HCT116 (cell line): Measurements from ENCODE around the gene MAP3K10. TPM values are rescaled to one million over a fixed set of nuclear protein-coding genes. Genes with fewer than 3 reads are reported as not detected.

Source experiments
- ATAC-seq: fragments of 200-7000 bp; cut with Tn5 transposase; 2 replicates; pipeline ENCODE4 v1.9.1; 2020; ENCODE audit warnings: mild to moderate bottlenecking, moderate library complexity
- BruUV-seq: library from RNA; stranded (reverse); fragments of 400-500 nt; replicated peaks from 2 replicates; lab custom pipeline; 2021; lab: Mats Ljungman, UMichigan
- CTCF ChIA-PET: fragments of 300-600 bp; sonication (Branson Sonifier 250); formaldehyde crosslinking; loops from one replicate; lab custom pipeline; 2021; ENCODE audit warnings: antibody characterized with exemption; lab: Charles Lee
- POLR2A ChIA-PET: fragments of 300-600, 350-600 bp; sonication (Branson Sonifier 250); formaldehyde crosslinking; loops from one replicate; lab custom pipeline; 2021; ENCODE audit warnings: antibody characterized with exemption; lab: Charles Lee
- RAD21 ChIA-PET, 2 experiments: fragments of 300-600 bp; sonication (Branson Sonifier 250); formaldehyde crosslinking; loops; one replicate each; lab custom pipeline; 2023; ENCODE audit warnings: low total read pairs in 2 of 2; ENCODE audit not compliant: uncharacterized antibody in 2 of 2, unreplicated experiment in 2 of 2, low non-redundant PET in 1 of 2; lab: Charles Lee
- DNase-seq: peaks from one replicate; pipeline ENCODE4 v3.0.0-alpha.2; 2010; ENCODE audit warnings: low read depth, low spot score
- H2AFZ ChIP-seq: fragments of 200-600 bp; shearing (Covaris generic), sonication (generic); 2 replicates; pipeline ENCODE4 v1.6.1; 2017; ENCODE audit warnings: low read depth, mixed run types, mixed read lengths, antibody characterized with exemption, low read length; ENCODE audit not compliant: poor library complexity, severe bottlenecking
- H3K27ac ChIP-seq: 2 replicates; pipeline ENCODE4 v1.5.1; 2012; ENCODE audit warnings: low read depth, low read length
- H3K27me3 ChIP-seq: fragments of 200-600 bp; sonication (generic); 2 replicates; pipeline ENCODE4 v1.6.1; 2016; ENCODE audit warnings: mixed run types, low read length, mixed read lengths; ENCODE audit not compliant: insufficient read depth
- H3K36me3 ChIP-seq, 2 experiments: fragments of 200-500 bp in 1 of 2; fragments of 200-600 bp in 1 of 2; sonication (Bioruptor generic) in 1 of 2; sonication (generic) in 1 of 2; 2 replicates each; pipeline versions ENCODE4 v1.5.1 to v1.6.1; 2014 to 2016; ENCODE audit warnings: low read length in 2 of 2, inconsistent platforms in 1 of 2, mixed read lengths in 1 of 2, mixed run types in 1 of 2; ENCODE audit not compliant: insufficient read depth in 2 of 2, control insufficient read depth in 1 of 2
- H3K4me1 ChIP-seq, 2 experiments: fragments of 200-600 bp in 1 of 2; sonication (generic) in 1 of 2; 2 replicates each; pipeline versions ENCODE4 v1.5.1 to v1.6.1; 2012 to 2017; ENCODE audit warnings: low read length in 2 of 2, inconsistent platforms in 1 of 2, mild to moderate bottlenecking in 1 of 2, mixed read lengths in 1 of 2, mixed run types in 1 of 2, moderate library complexity in 1 of 2; ENCODE audit not compliant: insufficient read depth in 2 of 2, control insufficient read depth in 1 of 2
- H3K4me2 ChIP-seq: fragments of 200-600 bp; sonication (generic); 2 replicates; pipeline ENCODE4 v1.6.1; 2017; ENCODE audit warnings: mixed run types, low read length, mixed read lengths
- H3K4me3 ChIP-seq, 2 experiments: fragments of 200-600 bp in 1 of 2; sonication (generic) in 1 of 2; replicated peaks in 1 of 2; 2 replicates each; pipeline ENCODE4 v1.5.1; 2011 to 2016; ENCODE audit warnings: low read length in 2 of 2, control low read depth in 1 of 2, low read depth in 1 of 2, mild to moderate bottlenecking in 1 of 2, mixed read lengths in 1 of 2, mixed run types in 1 of 2
- H3K79me2 ChIP-seq: fragments of 200-600 bp; sonication (generic); 2 replicates; pipeline ENCODE4 v1.6.1; 2017; ENCODE audit warnings: mild to moderate bottlenecking, mixed run types, low read length, moderate library complexity, mixed read lengths; ENCODE audit not compliant: insufficient read depth
- H3K9ac ChIP-seq: fragments of 200-600 bp; sonication (generic); 2 replicates; pipeline ENCODE4 v1.6.1; 2016; ENCODE audit warnings: low read length, mixed read lengths
- H3K9me2 ChIP-seq: fragments of 200-600 bp; sonication (generic), shearing (Covaris generic); 2 replicates; pipeline ENCODE4 v1.6.1; 2017; ENCODE audit warnings: mixed run types, mild to moderate bottlenecking, moderate library complexity; ENCODE audit not compliant: insufficient read depth
- H3K9me3 ChIP-seq, 2 experiments: fragments of 200-500 bp in 1 of 2; fragments of 200-600 bp in 1 of 2; sonication (Bioruptor generic) in 1 of 2; sonication (generic) in 1 of 2; 2 replicates each; pipeline ENCODE4 v1.6.1; 2014 to 2017; ENCODE audit warnings: low read length in 2 of 2, mixed read lengths in 2 of 2, inconsistent platforms in 1 of 2, low read depth in 1 of 2, mild to moderate bottlenecking in 1 of 2, mixed run types in 1 of 2, moderate library complexity in 1 of 2; ENCODE audit not compliant: control insufficient read depth in 1 of 2, insufficient read depth in 1 of 2
- H4K20me1 ChIP-seq: fragments of 200-600 bp; sonication (generic), shearing (Covaris generic); 2 replicates; pipeline ENCODE4 v1.6.1; 2017; ENCODE audit warnings: mixed run types, mild to moderate bottlenecking, moderate library complexity; ENCODE audit not compliant: insufficient read depth
- CBX3 ChIP-seq: IDR thresholded peaks from 2 replicates; pipeline ENCODE4 v1.6.1; 2012; ENCODE audit warnings: low read depth
- CEBPB ChIP-seq: IDR thresholded peaks from 2 replicates; pipeline ENCODE4 v1.6.1; 2012; ENCODE audit warnings: low read depth
- EGR1 ChIP-seq: IDR thresholded peaks from 2 replicates; pipeline ENCODE4 v1.6.1; 2012; ENCODE audit warnings: low read depth
- ELF1 ChIP-seq: IDR thresholded peaks from 2 replicates; pipeline ENCODE4 v1.6.1; 2012; ENCODE audit warnings: low read depth, borderline replicate concordance
- EZH2 ChIP-seq: fragments of 200-600 bp; sonication (generic); IDR thresholded peaks from 2 replicates; pipeline ENCODE4 v1.6.1; 2017; ENCODE audit warnings: antibody characterized with exemption, mixed run types
- EZH2phosphoT487 ChIP-seq: fragments of 200-600 bp; IDR thresholded peaks from 2 replicates; pipeline ENCODE4 v1.6.1; 2018; ENCODE audit warnings: antibody characterized with exemption, borderline replicate concordance
- JUND ChIP-seq: IDR thresholded peaks from 2 replicates; pipeline ENCODE4 v1.6.1; 2012
- RAD21 ChIP-seq: IDR thresholded peaks from 2 replicates; pipeline ENCODE4 v1.6.1; 2012; ENCODE audit warnings: low read depth, mild to moderate bottlenecking
- SIN3A ChIP-seq: IDR thresholded peaks from 2 replicates; pipeline ENCODE4 v1.6.1; 2012; ENCODE audit warnings: low read depth
- SRF ChIP-seq: IDR thresholded peaks from 2 replicates; pipeline ENCODE4 v1.6.1; 2012; ENCODE audit warnings: low read depth
- TCF7L2 ChIP-seq: IDR thresholded peaks from 2 replicates; pipeline ENCODE4 v1.7.0; 2011; ENCODE audit warnings: borderline replicate concordance, inconsistent platforms; ENCODE audit not compliant: insufficient read depth, insufficient read length; ENCODE audit errors: extremely low read depth
- YY1 ChIP-seq: IDR thresholded peaks from 2 replicates; pipeline ENCODE4 v1.6.1; 2011; ENCODE audit warnings: low read length, low read depth, moderate library complexity, mild to moderate bottlenecking; ENCODE audit not compliant: insufficient replicate concordance; ENCODE audit errors: extremely low read depth
- ZFX ChIP-seq: fragments of 450-650 bp; IDR thresholded peaks from 2 replicates; pipeline ENCODE4 v1.6.1; 2017
- ZNF274 ChIP-seq: fragments of 200-500 bp; sonication (Bioruptor generic); IDR thresholded peaks from 2 replicates; pipeline ENCODE4 v1.6.1; 2014; ENCODE audit warnings: mild to moderate bottlenecking, low read depth, low read length, inconsistent platforms
- intact Hi-C: fragments of 100-400 bp; cut with micrococcal nuclease; formaldehyde crosslinking; loops from 2 replicates; pipeline ENCODE4 v1.10.0; 2022
- total RNA-seq: library from RNA; stranded (reverse); gene quantifications from one replicate; pipeline ENCODE4 v1.2.1, GENCODE V29; 2021; ENCODE audit not compliant: unreplicated experiment
- TF ChIP-seq, protein P1 (sequence below): IDR thresholded peaks from 2 replicates; pipeline ENCODE4 v1.6.1; 2011; ENCODE audit warnings: mild to moderate bottlenecking, low read length, moderate library complexity; ENCODE audit not compliant: insufficient replicate concordance; ENCODE audit errors: extremely low read depth
- TF ChIP-seq, protein P2 (sequence below): IDR thresholded peaks from 2 replicates; pipeline ENCODE4 v1.6.1; 2012
- TF ChIP-seq, protein P3 (sequence below), 3 experiments: fragments of 200-600 bp in 1 of 3; sonication (generic) in 1 of 3; IDR thresholded peaks in 2 of 3; conservative IDR thresholded peaks in 1 of 3; 2 replicates each; pipeline ENCODE4 v1.5.1; 2012 to 2017; ENCODE audit warnings: low read depth in 2 of 3, low read length in 2 of 3, antibody characterized with exemption in 1 of 3, borderline replicate concordance in 1 of 3, control low read depth in 1 of 3, mild to moderate bottlenecking in 1 of 3, mixed read lengths in 1 of 3, mixed run types in 1 of 3, moderate library complexity in 1 of 3; ENCODE audit not compliant: insufficient read depth in 1 of 3
- TF ChIP-seq, protein P4 (sequence below): IDR thresholded peaks from 2 replicates; pipeline ENCODE4 v1.6.1; 2012; ENCODE audit warnings: low read depth
- TF ChIP-seq, protein P5 (sequence below): IDR thresholded peaks from 2 replicates; pipeline ENCODE4 v1.6.1; 2012

Gene MAP3K10
- total RNA-seq, 1 experiment from 2014 or later: 17.3 TPM

DNA sequence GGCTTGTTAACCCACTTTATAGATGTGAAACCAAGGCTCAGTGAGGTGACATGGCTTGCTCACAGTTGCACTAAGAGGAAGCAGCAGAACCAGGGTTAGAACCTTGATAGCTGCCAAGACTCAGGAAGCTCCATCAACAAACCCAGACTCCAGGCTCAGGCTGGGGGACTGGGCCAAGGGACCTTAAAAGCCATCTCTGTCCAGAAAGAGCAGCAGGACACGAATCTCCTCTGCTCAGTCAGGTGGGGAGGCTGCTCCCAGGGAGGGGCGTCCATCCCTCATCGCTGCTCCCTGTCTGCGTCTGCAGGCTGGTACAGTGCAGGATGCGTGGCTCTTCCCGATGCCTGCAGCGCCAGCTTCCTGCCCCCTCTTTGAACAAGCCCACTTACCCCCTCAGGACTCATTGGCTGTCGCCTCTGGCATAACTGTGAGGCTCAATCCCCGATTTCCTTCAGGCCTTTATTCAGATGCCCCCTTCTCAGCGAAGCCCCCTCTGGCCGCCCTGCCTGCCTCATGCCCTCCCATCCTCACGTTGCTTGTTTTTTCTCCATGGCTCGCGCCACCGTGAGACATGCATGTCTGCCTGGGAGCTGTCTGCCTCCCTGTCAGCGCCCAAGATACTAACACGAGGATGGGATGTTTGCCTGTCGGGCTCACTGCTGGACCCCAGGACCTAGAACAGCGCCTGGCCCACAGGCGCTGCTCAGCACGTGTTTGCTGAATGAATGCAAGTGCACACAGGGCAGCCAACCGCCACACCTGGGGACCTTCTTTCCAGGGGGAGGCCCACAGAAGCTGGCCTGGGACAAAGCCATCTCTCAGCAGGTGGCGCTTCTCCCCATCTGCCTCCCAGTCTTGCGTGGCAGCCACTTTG is 72.5 kb downstream of the MAP3K10 start:
- ChIA-PET CTCF (no interaction called here), POLR2A (no interaction called here), RAD21 (no interaction called here)
- Histone ChIP-seq H2AFZ (no peak overlapping the region), H3K27me3 (no peaks in the 10 kb centered on the region), H4K20me1 (no peaks in the 10 kb centered on the region), H3K4me1 (peaks cover 0 to 10% of the 10 kb centered on the region in 2 experiments; a peak in 1 of 4 replicates), H3K79me2 (peaks cover 46% of the 10 kb centered on the region), H3K9ac (no peak overlapping the region), H3K36me3 (peaks cover 0 to 15% of the 10 kb centered on the region in 2 experiments; a peak in 2 of 4 replicates), H3K4me2 (no peak overlapping the region), H3K9me2 (no peaks in the 10 kb centered on the region), H3K27ac (no peak overlapping the region), H3K4me3 (no peak overlapping the region), H3K9me3 (no peaks in the 10 kb centered on the region)
- BruUV-seq: no TSS peak
- ATAC-seq: no peak
- intact Hi-C loops: no loop called here
- no peak for DNase-seq
- no peak for TF ChIP-seq CBX3
- TF ChIP-seq, protein P1, sequence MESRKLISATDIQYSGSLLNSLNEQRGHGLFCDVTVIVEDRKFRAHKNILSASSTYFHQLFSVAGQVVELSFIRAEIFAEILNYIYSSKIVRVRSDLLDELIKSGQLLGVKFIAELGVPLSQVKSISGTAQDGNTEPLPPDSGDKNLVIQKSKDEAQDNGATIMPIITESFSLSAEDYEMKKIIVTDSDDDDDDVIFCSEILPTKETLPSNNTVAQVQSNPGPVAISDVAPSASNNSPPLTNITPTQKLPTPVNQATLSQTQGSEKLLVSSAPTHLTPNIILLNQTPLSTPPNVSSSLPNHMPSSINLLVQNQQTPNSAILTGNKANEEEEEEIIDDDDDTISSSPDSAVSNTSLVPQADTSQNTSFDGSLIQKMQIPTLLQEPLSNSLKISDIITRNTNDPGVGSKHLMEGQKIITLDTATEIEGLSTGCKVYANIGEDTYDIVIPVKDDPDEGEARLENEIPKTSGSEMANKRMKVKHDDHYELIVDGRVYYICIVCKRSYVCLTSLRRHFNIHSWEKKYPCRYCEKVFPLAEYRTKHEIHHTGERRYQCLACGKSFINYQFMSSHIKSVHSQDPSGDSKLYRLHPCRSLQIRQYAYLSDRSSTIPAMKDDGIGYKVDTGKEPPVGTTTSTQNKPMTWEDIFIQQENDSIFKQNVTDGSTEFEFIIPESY: no peak
- TF ChIP-seq, protein P2, sequence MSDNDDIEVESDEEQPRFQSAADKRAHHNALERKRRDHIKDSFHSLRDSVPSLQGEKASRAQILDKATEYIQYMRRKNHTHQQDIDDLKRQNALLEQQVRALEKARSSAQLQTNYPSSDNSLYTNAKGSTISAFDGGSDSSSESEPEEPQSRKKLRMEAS: no peak
- TF ChIP-seq, protein P3, sequence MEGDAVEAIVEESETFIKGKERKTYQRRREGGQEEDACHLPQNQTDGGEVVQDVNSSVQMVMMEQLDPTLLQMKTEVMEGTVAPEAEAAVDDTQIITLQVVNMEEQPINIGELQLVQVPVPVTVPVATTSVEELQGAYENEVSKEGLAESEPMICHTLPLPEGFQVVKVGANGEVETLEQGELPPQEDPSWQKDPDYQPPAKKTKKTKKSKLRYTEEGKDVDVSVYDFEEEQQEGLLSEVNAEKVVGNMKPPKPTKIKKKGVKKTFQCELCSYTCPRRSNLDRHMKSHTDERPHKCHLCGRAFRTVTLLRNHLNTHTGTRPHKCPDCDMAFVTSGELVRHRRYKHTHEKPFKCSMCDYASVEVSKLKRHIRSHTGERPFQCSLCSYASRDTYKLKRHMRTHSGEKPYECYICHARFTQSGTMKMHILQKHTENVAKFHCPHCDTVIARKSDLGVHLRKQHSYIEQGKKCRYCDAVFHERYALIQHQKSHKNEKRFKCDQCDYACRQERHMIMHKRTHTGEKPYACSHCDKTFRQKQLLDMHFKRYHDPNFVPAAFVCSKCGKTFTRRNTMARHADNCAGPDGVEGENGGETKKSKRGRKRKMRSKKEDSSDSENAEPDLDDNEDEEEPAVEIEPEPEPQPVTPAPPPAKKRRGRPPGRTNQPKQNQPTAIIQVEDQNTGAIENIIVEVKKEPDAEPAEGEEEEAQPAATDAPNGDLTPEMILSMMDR (IDR thresholded peaks at IDR 0.05 in 2 of 3, conservative IDR thresholded peaks at IDR 0.05 in 1 of 3; ENCODE audit: borderline replicate concordance in 1 of 3, insufficient read depth in 1 of 3, low read depth in 2 of 3, low read length in 2 of 3): no peak
- TF ChIP-seq RAD21: no peak
- TF ChIP-seq, protein P4, sequence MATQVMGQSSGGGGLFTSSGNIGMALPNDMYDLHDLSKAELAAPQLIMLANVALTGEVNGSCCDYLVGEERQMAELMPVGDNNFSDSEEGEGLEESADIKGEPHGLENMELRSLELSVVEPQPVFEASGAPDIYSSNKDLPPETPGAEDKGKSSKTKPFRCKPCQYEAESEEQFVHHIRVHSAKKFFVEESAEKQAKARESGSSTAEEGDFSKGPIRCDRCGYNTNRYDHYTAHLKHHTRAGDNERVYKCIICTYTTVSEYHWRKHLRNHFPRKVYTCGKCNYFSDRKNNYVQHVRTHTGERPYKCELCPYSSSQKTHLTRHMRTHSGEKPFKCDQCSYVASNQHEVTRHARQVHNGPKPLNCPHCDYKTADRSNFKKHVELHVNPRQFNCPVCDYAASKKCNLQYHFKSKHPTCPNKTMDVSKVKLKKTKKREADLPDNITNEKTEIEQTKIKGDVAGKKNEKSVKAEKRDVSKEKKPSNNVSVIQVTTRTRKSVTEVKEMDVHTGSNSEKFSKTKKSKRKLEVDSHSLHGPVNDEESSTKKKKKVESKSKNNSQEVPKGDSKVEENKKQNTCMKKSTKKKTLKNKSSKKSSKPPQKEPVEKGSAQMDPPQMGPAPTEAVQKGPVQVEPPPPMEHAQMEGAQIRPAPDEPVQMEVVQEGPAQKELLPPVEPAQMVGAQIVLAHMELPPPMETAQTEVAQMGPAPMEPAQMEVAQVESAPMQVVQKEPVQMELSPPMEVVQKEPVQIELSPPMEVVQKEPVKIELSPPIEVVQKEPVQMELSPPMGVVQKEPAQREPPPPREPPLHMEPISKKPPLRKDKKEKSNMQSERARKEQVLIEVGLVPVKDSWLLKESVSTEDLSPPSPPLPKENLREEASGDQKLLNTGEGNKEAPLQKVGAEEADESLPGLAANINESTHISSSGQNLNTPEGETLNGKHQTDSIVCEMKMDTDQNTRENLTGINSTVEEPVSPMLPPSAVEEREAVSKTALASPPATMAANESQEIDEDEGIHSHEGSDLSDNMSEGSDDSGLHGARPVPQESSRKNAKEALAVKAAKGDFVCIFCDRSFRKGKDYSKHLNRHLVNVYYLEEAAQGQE: no peak
- no peak for TF ChIP-seq ELF1
- TF ChIP-seq, protein P5, sequence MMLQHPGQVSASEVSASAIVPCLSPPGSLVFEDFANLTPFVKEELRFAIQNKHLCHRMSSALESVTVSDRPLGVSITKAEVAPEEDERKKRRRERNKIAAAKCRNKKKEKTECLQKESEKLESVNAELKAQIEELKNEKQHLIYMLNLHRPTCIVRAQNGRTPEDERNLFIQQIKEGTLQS: no peak
- no peak for TF ChIP-seq SRF
- no peak for TF ChIP-seq ZFX
- TF ChIP-seq EZH2: no peak
- no peak for TF ChIP-seq YY1
- TF ChIP-seq ZNF274: no peak
- TF ChIP-seq SIN3A: no peak
- no peak for TF ChIP-seq CEBPB
- TF ChIP-seq EGR1: no peak
- TF ChIP-seq EZH2phosphoT487: no peak
- TF ChIP-seq JUND: no peak
- TF ChIP-seq TCF7L2: no peak
